LNCaP clone FGC (cell line): ENCODE results near the gene MAP3K8.

Source experiments
- DNase-seq: peaks from one replicate; pipeline ENCODE4 v3.0.0-alpha.2; 2011; ENCODE audit warnings: low read depth
- H3K4me3 ChIP-seq: 2 replicates; pipeline ENCODE4 v1.5.1; 2011; ENCODE audit warnings: mild to moderate bottlenecking, low read depth, low read length, control low read depth
- CTCF ChIP-seq: IDR thresholded peaks from 2 replicates; pipeline ENCODE4 v1.5.1; 2012; ENCODE audit warnings: mild to moderate bottlenecking; ENCODE audit not compliant: control insufficient read depth, insufficient read depth; ENCODE audit errors: extremely low read depth

Gene MAP3K8

GRCh38 chr10:30436671-30437030, 2.7 kb downstream of the MAP3K8 start:
- no peak for DNase-seq
- TF ChIP-seq CTCF = no peak
- H3K4me3 ChIP-seq = peak overlapping the region; percentile 88

DNA sequence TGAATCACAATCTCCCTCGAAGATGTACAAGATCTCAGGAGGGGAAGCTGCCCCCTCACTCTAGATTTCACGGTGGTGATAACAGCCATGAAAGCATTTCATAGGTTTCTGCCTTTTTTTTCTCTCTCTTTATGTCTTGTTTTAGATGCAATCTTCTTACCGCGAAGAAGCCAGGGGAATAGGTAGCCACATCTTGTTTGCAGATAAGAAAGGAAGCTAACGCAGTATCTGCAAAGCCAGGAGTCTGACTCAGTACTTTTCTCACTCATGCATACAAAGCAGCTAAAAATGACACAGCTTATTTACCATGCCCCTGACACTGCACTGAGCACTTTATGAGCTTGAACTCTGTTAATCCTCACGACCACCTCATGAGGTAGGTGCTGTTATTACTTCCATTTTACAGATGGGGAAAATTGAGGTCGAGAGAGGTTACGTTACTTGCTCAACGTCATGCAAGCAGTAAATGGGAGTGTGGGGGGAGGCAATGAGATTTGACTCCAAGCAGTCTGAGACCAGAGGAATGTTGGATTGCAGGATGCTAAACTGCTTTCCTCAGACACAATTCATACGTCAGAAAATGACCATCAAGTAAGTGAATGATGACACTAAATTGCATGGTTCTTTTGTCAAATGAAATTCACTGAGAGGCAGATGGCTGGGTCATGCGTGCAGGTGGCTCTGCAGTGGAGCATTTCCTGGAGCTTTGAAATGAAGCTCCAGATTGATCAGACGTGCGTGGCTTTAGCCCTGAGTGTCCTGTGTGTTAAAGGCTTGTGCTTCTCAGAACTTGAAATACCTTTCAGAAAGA, 3.3 kb downstream of the MAP3K8 start:
- H3K4me3 ChIP-seq = peak overlapping the region; percentile 22
- TF ChIP-seq CTCF = no peak
- DNase-seq = no peak

DNA sequence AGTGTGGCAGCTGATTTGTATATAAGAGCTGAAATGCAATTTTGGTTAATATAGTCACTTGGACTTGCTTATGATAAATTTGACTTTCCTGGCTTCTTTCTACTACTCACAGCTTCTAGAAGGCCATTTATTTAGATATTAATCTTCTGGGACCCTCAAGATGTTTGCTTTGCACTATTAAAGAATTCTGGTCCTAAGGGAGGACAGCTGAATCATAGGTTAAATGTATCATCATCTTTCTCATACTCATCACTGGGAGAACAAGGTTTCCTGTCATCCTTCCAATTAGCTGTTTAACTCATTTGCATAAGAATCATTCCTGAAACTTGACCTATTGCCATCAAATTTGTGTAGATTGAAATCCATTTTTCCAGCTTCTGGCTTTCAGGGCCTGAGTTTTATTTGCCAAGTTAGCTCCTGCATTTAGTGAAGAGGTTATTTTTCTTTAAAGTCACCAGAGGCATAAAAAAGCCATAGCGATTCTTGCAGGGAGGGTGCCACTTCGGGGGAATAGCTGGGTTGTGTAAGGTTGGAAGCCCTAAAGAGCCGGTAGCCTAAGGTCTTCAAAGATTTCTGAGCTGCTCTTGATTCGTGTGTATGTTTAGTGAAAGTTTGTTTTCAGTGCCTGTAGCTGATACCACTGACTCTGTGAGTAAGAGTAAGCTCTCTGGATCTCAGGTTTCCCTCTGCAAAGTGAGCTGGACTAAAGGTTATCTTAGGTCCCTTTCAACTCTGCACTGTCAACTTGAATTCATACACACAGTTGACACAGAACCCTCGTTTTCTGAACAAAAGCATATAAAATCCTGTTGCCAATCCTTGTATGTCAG, 4.3 kb downstream of the MAP3K8 start:
- TF ChIP-seq CTCF = no peak
- peak overlapping the region; percentile 22 for H3K4me3 ChIP-seq
- DNase-seq = peak; percentile 80

DNA sequence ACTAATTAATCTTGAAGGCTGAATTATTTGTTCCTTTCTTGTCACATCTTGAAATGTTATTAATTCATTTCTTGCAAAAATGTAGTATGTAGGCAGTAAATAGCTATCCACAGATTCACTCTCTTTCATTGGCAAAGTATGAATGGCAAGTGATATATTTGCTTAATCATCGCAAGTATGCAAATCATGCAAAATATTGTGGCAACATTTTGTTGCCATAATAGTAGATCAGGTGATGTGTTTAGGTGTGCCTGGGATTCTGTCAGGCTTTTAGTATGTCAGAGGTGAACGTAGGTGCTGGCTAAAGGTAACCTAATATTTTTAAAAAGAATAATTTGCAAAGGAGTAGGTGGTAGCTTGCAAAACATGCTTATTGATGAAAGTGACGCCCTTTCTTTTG, 5.9 kb downstream of the MAP3K8 start:
- H3K4me3 ChIP-seq = no peak overlapping the region
- DNase-seq = no peak
- no peak for TF ChIP-seq CTCF

- H3K4me3 ChIP-seq = no peak overlapping the region
- DNase-seq = no peak
- no peak for TF ChIP-seq CTCF
Observed at GRCh38 chr10:30442019-30442606, 8.1 kb downstream of the MAP3K8 start.

DNA sequence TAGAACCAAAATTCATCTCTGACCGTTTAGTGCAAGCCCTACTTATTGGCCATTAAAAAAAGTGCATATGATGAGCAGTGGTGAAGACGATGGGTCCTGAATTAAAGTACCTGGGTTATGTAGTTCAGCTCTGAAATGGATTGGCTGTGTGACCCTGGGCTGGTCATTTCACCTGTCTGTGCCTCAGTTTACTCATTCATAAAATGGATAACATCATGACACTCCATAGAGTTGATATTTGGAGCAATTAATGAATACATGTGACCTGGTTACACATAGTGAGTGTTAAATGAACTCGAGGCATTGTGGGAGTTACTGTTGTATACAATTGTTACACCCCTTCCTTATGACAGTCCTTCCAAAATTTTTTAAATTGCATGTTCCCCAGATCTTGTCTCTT, 9.1 kb downstream of the MAP3K8 start:
- no peak for DNase-seq
- no peak for TF ChIP-seq CTCF
- no peak overlapping the region for H3K4me3 ChIP-seq
